DOHH2 (cell line): ENCODE data around the gene TRIOBP.

Experiments used
- H3F3A ChIP-seq: fragments of 200-600 bp; sonication (generic), shearing (Covaris generic); 2 replicates; pipeline ENCODE4 v1.6.0; 2016; ENCODE audit warnings: antibody characterized with exemption, mild to moderate bottlenecking; ENCODE audit not compliant: control insufficient read depth, insufficient read depth
- H3K27ac ChIP-seq: fragments of 200-600 bp; sonication (generic); 2 replicates; pipeline ENCODE4 v1.5.1; 2014; ENCODE audit warnings: low read depth, mild to moderate bottlenecking, low read length, moderate library complexity
- H3K27me3 ChIP-seq: fragments of 200-600 bp; sonication (generic); 2 replicates; pipeline ENCODE4 v1.6.1; 2014; ENCODE audit warnings: mild to moderate bottlenecking, low read length, mixed read lengths; ENCODE audit not compliant: control insufficient read depth
- H3K36me3 ChIP-seq: fragments of 200-600 bp; sonication (generic); 2 replicates; pipeline ENCODE4 v1.6.1; 2014; ENCODE audit warnings: mild to moderate bottlenecking, low read length, moderate library complexity, mixed read lengths; ENCODE audit not compliant: control insufficient read depth
- H3K4me1 ChIP-seq: fragments of 200-600 bp; sonication (generic); 2 replicates; pipeline ENCODE4 v1.6.1; 2014; ENCODE audit warnings: mild to moderate bottlenecking, low read length, mixed read lengths; ENCODE audit not compliant: control insufficient read depth
- H3K4me2 ChIP-seq: fragments of 200-600 bp; sonication (generic); 2 replicates; pipeline ENCODE4 v1.6.0; 2014; ENCODE audit warnings: mild to moderate bottlenecking, low read length, moderate library complexity
- H3K4me3 ChIP-seq: fragments of 200-600 bp; sonication (generic); 2 replicates; pipeline ENCODE4 v1.5.1; 2014; ENCODE audit warnings: mild to moderate bottlenecking, low read length, mixed read lengths
- H3K79me2 ChIP-seq: fragments of 200-600 bp; sonication (generic); 2 replicates; pipeline ENCODE4 v1.6.1; 2014; ENCODE audit warnings: mild to moderate bottlenecking, low read length, mixed read lengths; ENCODE audit not compliant: control insufficient read depth
- H3K9me2 ChIP-seq: fragments of 200-600 bp; sonication (generic); replicated peaks from 2 replicates; pipeline ENCODE4 v1.6.1; 2014; ENCODE audit warnings: mild to moderate bottlenecking, low read length, mixed read lengths; ENCODE audit not compliant: control insufficient read depth
- H3K9me3 ChIP-seq: fragments of 200-600 bp; sonication (generic); 2 replicates; pipeline ENCODE4 v1.6.1; 2014; ENCODE audit warnings: antibody characterized with exemption, low read length, mixed read lengths; ENCODE audit not compliant: control insufficient read depth, insufficient read depth
- H4K20me1 ChIP-seq: fragments of 200-600 bp; sonication (generic); 2 replicates; pipeline ENCODE4 v1.6.0; 2014; ENCODE audit warnings: low read depth, mild to moderate bottlenecking, antibody characterized with exemption, low read length, moderate library complexity; ENCODE audit not compliant: control insufficient read depth, insufficient read depth
- CTCF ChIP-seq: fragments of 200-600 bp; sonication (generic); IDR thresholded peaks from one replicate; pipeline ENCODE4 v1.5.1; 2014; ENCODE audit warnings: antibody characterized with exemption, mild to moderate bottlenecking, low read depth, low read length; ENCODE audit not compliant: poor library complexity, severe bottlenecking
- EZH2phosphoT487 ChIP-seq: fragments of 200-600 bp; sonication (generic); IDR thresholded peaks from 2 replicates; pipeline ENCODE4 v1.6.1; 2017; ENCODE audit warnings: borderline replicate concordance, mild to moderate bottlenecking, antibody characterized with exemption, low read length, moderate library complexity, mixed read lengths

The TRIOBP gene

GRCh38 chr22:37771702-37772427, 75.0 kb downstream of the TRIOBP start:
- Histone ChIP-seq H3K27me3 (no peaks in the 10 kb centered on the region), H3K9me3 (no peaks in the 10 kb centered on the region), H3F3A (no peaks in the 10 kb centered on the region), H3K79me2 (no peaks in the 10 kb centered on the region), H3K36me3 (no peaks in the 10 kb centered on the region), H3K27ac (no peak overlapping the region), H3K4me1 (no peaks in the 10 kb centered on the region), H3K9me2 (no peaks in the 10 kb centered on the region), H3K4me2 (no peak overlapping the region), H4K20me1 (no peaks in the 10 kb centered on the region), H3K4me3 (no peak overlapping the region)
- no peak for TF ChIP-seq CTCF
- TF ChIP-seq EZH2phosphoT487, result no peak

- H3K27ac ChIP-seq, result no peak overlapping the region
Measured at GRCh38 chr22:37774728-37775127, 77.9 kb downstream of the TRIOBP start.

GRCh38 chr22:37775785-37776638, 79.2 kb downstream of the TRIOBP start:
- no peaks in the 10 kb centered on the region for H3K9me3 ChIP-seq
- H3K4me2 ChIP-seq, result no peak overlapping the region
- no peaks in the 10 kb centered on the region for H3K79me2 ChIP-seq
- no peaks in the 10 kb centered on the region for H3K9me2 ChIP-seq
- no peak overlapping the region for H3K4me3 ChIP-seq
- H3K27ac ChIP-seq, result no peak overlapping the region
- no peaks in the 10 kb centered on the region for H3K36me3 ChIP-seq
- TF ChIP-seq EZH2phosphoT487 (no peak), CTCF (no peak)
- no peaks in the 10 kb centered on the region for H3F3A ChIP-seq
- H3K4me1 ChIP-seq, result peaks cover 5% of the 10 kb centered on the region
- no peaks in the 10 kb centered on the region for H4K20me1 ChIP-seq
- H3K27me3 ChIP-seq, result no peaks in the 10 kb centered on the region

More at GRCh38 chr22:37774728-37775127, 77.9 kb downstream of the TRIOBP start:
- H3K27me3 ChIP-seq, result no peaks in the 10 kb centered on the region
- no peaks in the 10 kb centered on the region for H4K20me1 ChIP-seq
- H3F3A ChIP-seq, result no peaks in the 10 kb centered on the region
- no peaks in the 10 kb centered on the region for H3K9me3 ChIP-seq
- H3K9me2 ChIP-seq, result no peaks in the 10 kb centered on the region
- H3K4me1 ChIP-seq, result peaks cover 5% of the 10 kb centered on the region
- TF ChIP-seq CTCF (no peak), EZH2phosphoT487 (no peak)
- H3K79me2 ChIP-seq, result no peaks in the 10 kb centered on the region
- H3K4me3 ChIP-seq, result no peak overlapping the region
- H3K4me2 ChIP-seq, result no peak overlapping the region
- no peaks in the 10 kb centered on the region for H3K36me3 ChIP-seq
